Measurements from ENCODE around the gene IL16.
A peak's percentile ranks its signal among the peaks of the same experiment; 100 is the strongest.

IL16 gene

DNA sequence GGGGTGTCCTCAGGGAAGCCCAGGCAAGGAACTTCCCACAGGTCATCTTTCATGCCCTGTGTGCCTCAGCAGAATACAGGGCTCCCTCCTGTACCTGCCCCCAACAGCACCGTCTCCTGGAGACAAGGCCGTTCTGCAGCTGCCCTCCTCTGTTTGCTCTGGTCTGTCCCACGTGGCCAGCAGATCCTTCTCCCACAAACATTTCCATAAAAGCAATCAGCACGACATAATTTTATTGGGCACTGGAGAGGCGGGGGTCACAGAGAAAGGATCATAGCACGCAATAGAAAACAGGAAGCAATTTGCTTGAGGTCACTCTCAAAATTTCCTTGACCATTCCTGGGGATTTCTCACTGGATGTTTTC, 97.8 kb downstream of the IL16 start:
- DNase-seq (ENCODE audit: low read depth in 2 of 2), result no peak

DNA sequence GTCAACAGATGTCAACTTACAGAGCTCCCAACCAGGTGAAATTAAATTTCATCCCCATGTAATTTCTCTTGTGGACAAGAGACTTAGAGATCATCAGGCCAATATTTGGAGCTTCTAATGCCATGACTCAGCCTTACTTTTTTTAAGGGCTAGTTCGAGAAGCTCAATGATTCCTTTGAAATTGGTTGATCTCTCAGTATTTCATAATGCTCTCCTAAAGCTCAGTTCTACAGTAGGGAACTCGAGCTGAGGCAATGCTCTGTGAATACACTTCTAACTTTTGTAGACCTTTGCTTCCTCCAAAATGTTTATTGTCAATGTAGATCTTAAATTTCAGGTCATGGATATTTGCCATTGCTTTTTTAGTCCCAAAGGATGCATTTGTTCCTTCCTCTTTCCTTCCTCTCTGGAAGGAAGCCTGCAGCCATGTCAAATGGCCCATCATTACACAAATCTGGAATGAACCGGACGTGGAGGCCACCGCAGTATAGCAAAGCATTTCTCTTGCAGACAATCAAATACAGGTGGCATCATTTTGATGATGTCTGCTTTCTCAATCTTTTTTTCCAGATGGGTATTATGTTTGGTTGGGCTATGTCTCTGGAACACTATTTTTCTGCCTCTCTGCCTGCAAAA, 98.9 kb downstream of the IL16 start:
- DNase-seq (ENCODE audit: low read depth in 2 of 2), result no peak

DNA sequence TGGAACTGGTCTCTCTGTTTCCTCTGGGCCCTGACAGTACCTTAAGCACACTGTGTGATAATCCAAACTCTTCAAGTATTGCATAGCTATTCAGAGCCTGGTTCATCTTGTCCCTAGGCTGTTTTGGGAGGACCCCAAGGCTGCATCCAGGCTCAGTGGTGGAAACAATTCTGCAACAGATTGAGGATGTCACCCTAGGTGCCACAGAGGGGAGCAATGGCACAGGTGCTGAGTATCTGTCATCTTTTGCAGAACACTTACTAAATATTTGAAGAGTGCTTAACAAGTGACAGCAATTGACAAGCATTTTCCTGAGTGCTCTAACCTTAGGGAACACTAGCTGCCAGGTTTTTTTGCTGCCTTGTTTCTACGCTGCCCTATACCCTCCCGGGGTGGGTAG, 99.5 kb downstream of the IL16 start:
- no peak for DNase-seq (ENCODE audit: low read depth in 2 of 2)

DNA sequence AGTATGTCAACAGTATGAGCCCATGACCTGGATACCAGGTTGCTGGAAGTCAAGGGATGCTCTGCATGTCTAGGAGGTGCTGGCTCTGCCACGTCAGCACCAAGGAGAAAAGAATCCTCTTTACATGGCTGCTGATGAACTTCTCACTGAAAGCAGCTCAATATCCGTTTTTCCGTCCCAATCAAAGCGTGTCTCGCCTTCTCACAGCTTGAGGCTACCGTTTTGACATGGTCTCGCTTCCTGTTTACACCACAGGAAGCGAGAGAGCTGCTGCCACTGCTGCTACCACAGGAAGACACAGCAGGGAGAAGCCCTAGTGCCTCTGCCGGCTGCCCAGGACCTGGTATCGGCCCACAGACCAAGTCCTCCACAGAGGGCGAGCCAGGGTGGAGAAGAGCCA, 100.0 kb downstream of the IL16 start:
- DNase-seq (ENCODE audit: low read depth in 2 of 2), result peak; percentile 43 to 53

DNA sequence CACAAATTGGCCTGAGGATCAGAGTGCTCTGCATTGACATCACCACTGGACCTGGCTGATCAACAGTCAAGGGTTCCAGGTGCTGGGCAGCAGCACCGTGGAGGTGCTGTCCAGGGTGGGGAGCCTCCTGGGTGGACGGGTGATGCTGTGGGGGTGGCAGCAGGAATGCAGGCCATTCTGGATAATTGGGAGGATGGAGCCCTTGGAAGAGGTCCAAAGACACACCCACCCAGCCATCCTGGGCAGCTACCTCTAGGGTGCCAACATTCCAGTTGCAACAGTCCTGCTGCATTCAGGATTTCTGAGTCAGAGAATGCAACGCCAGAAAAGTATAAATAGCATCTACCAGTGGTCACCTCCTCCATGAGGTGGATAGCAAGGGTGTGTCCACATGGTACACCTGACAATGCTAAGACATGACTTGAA, 100.5 kb downstream of the IL16 start:
- no peak for DNase-seq (ENCODE audit: low read depth in 2 of 2)

DNA sequence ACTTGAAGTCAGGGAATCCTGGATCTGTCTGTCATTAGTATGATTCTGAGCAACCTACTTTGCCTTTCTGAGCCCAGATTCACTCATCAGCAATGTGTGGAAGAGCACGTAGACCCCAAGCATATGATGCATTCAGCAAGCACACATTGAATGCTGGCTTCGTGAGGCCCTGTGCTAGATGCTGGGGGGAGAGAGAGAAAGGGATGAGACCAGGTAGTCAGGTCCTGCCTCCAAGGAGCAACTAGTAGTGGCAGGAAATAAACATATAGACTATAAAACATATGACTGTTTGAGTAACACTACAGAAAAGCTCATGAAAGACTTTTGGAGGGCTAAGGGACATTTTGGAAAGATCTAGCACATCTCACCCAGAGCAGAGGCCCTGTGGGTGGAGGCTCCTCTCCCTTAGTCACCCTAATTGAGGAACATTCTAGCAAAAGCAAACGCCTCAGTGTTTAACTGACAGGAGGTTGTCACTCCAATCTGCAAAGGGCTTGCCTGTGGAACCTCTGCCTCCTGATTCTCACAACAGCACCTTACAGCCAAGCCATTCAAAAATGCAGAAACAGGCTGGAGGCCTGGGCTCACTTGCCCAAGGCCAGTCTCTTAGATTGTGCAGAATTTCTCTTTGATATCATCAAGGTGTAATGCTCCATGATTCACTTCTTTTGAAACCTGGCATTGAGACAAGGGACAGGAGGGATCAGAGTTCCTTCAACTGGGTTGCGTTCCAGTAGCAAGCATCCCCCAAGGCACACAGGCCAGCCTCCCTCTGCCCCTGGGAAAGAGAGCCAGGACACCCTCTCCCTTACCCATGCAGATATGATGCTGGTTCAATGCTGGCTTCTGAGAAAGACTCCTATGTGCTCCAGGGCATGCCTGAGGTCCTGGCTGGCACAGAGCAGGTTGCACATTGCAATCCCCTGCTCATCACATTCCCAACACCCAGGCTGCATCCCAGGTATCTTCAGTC, 101.2 kb downstream of the IL16 start:
- DNase-seq (ENCODE audit: low read depth in 2 of 2), result no peak

DNA sequence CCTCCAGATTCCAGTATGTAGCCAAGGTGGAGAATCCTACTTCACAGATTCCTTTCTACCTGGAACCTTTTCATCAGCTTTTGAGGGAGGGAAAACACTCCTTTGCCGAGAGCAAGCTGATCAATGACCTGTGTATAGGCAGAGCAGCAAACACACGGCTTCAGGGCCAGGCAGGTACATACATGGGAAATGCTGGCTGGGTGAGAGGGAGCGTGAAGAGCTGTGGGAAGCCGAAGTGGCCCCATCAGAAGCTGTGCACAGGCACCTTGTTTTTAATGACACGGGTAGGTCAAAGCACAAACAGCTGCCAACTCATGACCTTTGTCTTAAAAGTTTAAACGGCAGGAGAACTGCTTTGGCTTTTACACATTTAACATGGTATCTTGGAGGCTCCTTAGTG, 101.9 kb downstream of the IL16 start:
- no peak for DNase-seq (ENCODE audit: low read depth in 2 of 2)

DNA sequence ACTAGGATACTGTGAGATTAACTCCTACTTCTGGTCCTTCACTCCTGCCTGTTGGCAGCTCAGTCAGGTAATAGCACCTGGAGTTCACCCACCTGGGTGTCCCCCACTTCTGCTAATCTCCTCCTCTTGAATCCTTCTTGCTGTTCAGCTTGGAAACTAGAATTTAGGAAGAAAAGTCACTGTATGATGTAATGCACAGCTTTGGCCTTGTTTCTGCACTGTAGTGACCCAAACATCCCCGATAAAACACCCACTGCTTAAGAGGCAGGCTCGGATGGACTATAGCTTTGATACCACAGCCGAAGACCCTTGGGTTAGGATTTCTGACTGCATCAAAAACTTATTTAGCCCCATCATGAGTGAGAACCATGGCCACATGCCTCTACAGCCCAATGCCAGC, 102.5 kb downstream of the IL16 start:
- DNase-seq (ENCODE audit: low read depth in 2 of 2), result no peak

DNA sequence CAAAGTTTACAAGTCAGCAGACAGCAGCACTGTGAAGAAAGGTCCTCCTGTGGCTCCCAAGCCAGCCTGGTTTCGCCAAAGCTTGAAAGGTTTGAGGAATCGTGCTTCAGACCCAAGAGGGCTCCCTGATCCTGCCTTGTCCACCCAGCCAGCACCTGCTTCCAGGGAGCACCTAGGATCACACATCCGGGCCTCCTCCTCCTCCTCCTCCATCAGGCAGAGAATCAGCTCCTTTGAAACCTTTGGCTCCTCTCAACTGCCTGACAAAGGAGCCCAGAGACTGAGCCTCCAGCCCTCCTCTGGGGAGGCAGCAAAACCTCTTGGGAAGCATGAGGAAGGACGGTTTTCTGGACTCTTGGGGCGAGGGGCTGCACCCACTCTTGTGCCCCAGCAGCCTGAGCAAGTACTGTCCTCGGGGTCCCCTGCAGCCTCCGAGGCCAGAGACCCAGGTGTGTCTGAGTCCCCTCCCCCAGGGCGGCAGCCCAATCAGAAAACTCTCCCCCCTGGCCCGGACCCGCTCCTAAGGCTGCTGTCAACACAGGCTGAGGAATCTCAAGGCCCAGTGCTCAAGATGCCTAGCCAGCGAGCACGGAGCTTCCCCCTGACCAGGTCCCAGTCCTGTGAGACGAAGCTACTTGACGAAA, 103.1 kb downstream of the IL16 start:
- DNase-seq (ENCODE audit: low read depth in 2 of 2), result no peak

DNA sequence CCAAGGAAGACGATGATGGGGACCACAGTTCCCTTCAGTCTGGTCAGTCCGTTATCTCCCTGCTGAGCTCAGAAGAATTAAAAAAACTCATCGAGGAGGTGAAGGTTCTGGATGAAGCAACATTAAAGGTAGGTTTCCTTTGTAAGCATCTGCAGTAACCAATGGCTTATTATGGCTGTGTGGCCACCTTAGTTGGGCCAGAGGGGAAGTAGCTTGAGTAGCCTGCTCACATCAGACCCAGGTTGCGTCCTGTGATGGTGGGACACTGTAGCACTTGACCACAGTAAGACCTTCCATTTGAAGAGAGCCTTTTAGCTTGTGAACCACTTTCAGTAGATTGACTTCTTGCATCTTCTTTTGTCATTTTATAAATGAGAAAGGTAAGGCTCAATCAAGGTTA, 104.7 kb downstream of the IL16 start:
- no peak for DNase-seq (ENCODE audit: low read depth in 2 of 2)

DNA sequence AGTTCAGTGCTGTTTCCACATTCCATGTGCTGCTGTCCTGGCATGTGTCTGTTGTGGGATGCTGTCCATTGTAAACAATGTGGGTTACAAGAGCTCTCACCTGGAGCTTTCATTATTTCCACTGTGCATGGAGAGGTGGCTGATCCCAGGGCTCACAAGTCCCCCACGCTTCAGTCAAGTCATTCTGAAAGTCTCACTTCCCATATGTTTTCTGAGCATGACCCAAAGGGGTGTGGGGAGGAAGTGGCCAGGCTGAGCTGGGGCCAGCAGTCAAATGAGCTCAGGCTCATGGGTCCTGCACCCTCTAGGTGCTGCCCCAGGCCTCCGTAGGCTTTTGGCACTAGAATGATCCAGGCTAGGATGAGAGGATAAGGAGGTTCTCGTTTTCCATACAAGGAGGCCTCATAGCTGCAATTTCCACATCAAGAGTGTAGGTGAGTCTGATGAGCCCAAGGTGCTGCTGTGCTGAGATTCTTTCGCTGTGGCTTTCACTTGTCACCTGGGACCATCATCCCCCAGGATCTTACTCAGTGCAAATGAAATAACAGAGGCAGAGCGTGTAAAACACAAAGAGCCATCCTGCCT, 105.2 kb downstream of the IL16 start:
- no peak for DNase-seq (ENCODE audit: low read depth in 2 of 2)

DNA sequence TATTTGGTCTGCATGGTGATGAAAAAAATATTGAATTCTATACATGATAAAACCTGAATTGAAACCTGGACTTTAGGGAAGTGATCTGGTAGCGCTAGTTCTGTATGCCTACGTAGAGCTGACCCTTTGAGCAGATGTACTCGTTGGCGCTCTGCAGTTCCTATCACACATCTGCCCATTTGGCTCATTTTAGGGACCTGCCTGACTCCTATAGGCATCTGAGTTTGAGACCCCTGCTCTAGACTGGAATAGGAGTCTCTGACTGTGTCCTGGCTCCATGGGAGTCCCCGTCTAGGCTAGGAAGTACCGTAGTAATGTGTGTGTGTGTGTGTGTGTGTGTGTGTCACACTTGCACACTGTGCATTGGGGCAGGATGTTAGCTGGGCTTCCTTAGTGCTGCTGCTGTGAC, 106.0 kb downstream of the IL16 start:
- no peak for DNase-seq (ENCODE audit: low read depth in 2 of 2)

DNA sequence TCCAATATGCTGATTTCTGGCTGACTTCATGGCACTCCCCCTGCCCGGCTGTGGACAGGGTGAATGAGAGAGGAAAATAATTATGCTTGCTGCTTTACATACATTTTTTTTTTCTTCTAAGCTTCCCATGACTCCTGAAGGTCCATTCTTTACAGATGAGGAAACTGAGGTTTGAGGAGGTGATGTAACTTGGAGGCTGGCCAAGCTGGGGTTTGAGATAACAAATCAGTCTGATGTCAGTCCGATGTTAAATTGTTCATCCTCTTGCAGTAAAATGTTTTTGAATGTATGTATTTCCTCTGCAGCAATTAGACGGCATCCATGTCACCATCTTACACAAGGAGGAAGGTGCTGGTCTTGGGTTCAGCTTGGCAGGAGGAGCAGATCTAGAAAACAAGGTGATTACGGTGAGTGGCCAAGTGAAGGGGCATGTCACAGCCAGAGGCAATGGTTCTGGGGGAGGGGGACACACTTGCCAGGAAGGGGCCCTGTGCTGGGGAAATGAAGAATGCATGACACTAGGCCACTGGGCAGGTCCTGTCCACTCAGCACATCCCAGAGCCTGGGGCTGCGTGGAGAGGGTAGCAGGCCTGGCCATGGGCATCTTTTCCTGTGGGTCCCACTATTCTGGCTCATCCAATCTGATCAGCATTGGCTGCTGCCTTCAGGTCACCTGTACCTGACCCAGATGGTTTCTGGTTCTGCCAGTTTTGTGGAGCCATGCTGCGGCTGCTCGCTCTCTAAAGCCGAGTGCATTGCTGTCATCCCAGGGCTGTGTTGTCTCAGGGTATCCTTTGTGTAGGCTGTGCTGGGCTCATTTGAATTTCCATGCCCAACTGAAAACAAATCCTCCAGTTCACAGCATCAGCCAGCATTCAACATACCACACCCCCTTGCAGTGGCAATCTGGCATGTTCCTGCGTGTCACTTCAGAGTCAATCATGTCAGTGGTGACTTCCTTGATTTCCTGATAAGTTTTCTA, 106.9 kb downstream of the IL16 start:
- DNase-seq (ENCODE audit: low read depth in 2 of 2), result no peak

DNA sequence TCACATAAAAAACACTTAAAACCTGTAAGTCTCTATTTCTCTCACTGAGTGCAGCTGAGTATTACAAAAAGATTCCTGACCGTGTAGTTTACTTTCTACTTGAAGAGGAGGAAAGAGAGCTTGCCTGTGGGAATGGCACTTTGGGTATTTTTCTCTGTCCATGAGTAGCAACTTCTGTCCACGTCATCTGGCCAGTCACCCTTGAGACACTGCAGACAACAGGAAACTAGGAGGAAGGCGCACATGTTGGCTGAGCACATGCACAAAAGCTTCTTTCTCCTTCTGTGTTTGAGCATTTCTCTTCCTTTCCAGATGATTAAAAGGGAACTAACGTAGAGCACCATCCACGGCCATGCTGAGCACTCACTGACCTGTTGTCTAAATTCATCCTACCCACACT, 107.5 kb downstream of the IL16 start:
- DNase-seq (ENCODE audit: low read depth in 2 of 2), result no peak

DNA sequence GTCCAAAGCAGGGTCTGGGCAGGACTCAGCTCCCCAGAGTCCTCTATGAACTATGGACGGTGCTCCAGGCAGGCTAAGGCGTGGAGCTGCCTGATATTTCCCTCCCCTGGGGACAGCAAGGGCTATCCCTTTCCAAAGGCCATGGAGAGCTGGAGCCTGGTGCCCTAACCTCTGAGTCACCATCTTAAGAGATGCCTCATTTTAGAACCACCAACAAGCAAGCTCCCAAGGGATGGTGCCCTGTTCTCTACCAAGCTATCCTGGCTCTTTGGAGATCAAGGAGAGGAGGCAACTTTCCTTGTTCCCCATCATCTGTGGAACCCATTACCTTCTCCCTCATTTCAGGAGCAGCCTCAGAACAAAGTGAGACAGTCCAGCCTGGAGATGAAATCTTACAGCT, 111.6 kb downstream of the IL16 start:
- no peak for DNase-seq (ENCODE audit: low read depth in 2 of 2)

DNA sequence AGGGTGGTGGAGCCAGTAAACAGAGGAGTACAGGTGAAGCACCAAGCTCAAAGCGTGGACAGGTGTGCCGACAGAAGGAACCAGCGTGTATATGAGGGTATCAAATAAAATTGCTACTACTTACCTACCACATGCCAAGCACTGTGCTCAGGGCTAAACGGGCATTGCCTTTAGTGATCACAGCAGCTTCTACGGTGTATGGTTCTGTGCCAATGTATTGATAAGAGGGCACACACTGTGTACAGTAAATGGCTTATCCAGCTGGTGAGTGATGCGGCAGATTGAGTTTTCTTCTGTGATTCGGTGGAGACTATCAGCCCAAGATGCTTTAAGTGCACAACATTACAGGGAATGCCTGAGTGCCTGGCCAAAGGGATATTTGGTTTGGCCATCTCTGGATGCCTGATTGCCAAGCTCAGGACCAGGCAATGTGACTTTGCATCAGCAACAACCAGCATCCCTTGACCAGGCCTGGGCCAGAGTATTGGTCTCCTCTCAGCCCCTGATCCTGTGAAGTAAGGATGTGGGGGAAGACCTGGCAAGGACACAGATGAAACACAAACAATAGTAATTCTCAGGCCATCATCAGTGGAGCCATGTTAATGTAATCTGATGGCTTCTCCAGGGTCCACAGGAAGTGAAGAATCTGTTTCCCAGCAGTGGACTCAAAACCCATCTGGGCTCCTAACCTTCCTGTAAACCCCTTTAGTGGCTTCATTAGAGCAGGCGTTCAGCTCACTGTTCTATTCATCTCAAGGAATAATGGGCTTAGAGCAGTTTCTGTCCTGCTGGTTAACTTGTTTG, 113.2 kb downstream of the IL16 start:
- DNase-seq (ENCODE audit: low read depth in 2 of 2), result no peak

DNA sequence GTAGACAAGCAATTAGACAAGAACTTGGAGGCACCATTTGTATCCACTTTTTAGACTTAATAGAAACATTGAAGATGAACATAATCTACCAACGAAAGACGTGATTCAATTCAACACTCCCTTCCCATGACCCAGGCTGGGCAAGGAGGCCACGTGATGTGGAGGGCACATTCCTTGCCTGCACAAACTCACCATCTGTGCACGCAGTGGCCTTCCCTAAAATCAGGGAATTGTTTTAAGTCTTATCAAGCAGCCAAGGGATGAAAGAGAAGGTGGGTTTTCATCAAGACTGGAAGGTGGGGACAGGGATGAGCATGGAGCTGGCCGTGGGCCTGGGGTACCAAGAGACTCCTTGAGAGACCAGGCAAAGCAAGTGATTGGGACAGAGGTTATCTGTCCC, 113.8 kb downstream of the IL16 start:
- DNase-seq (ENCODE audit: low read depth in 2 of 2), result no peak

DNA sequence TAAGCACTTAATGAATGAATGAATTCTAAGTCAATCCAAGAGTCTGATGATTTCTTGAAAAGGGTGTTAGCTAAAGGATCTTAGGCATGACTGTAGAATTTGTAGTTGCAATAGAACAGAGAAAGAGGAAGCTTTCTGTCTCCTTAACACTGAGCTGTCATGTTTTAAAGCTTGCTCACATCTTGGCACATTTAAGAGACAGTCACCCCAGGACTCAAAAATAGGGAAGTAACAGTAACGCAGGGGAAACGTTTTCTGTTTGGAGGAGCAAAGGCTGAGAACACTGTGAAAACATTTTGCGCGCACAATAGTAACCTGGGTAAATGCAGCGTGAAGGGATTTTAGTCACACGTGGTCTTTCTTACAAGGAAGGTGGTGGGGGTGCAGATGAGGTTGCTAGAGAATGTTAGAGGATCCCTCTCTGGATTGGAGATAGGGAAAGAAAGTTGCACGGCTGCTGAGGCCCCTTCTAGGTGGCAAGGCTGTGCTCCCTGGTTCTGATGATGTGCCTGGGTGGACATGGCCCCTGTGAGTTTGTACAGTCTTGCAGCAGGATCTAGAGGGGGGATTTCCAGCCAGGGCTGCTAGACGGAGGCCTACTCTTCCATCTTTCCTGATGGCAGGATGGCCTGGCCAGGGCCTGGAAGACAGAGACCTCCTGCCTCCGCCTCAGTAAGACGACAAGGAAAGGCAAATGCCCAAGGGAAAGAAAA, 115.2 kb downstream of the IL16 start:
- no peak for DNase-seq (ENCODE audit: low read depth in 2 of 2)

DNA sequence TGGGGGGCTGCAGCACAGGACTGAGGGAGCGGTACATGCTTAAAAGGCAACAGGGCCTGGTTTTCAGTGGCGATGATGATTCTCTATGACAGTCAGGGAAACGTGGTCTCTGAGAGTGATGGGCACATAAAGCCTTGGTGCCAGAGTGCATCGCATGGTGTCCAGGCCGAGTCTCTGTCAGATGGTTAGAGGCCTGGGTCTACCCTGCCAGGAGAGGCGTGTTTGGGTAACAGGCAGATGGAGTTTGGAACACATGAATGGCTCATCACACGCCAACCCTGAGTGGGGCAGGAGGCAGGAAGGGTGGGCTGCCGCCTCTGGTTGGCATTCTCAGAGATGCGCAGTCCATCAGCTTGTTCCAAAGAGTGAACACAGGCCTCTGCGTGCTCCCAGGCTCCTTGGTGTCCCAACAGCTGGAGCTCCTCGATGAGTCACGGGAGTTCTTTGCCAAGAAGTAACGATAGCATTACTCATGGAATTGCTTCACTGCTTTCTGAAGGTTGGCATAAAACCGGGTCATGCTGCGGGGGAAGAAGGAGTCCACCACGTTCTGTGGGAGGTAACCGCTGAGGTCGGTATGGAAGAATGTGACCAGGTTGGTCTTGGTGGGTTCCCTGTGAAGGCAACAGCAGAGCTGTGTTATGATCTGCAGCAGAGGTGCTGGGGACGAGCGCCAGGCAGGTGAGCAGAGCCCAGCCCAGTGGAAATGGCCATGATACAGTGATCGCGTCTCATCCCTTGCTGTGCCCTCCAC, 116.3 kb downstream of the IL16 start:
- DNase-seq (ENCODE audit: low read depth in 2 of 2), result no peak

Data from stimulated activated CD8-positive, alpha-beta memory T cell treated with anti-CD3 and anti-CD28 coated beads, Interleukin-2, amount 100 ng/mL, for 1 hour (primary cell).